ENCODE measurements around the gene ZNF789. TPM values are rescaled to one million over a fixed set of nuclear protein-coding genes. Genes with fewer than 3 reads are reported as not detected.

The ZNF789 gene
- total and polyA plus RNA-seq, 9 of the 15 experiments (the other 6 are each of a cell fraction or from before 2014, with no cell fraction given), result 6.1 to 57.0 (median 24.8) TPM

GRCh38 chr7:99514050-99514449 is 41.4 kb downstream of the ZNF789 start:
- POLR2A ChIA-PET, result interaction anchor here (0.6 to 3.7 kb wide), 4 partner anchors 7 to 91 kb away, joined by 4 to 18 read pairs (median 10); partner anchors contain the start of genes ZKSCAN5 and ZNF655
- H3K4me1 ChIP-seq (replicated peaks in 1 of 2; ENCODE audit: control insufficient read depth in 2 of 2, insufficient read depth in 2 of 2, low read length in 2 of 2), result no peaks in the 10 kb centered on the region; a peak in 1 of 5 replicates
- H3K9ac ChIP-seq (ENCODE audit: insufficient read depth in 1 of 2, low read depth in 2 of 2, low read length in 2 of 2), result no peak overlapping the region
- no TSS peak for BruUV-seq (replicated peaks)
- ATAC-seq, result no peak
- H4K20me1 ChIP-seq (replicated peaks; ENCODE audit: control insufficient read depth, insufficient read depth, low read length), result no peaks in the 10 kb centered on the region
- in situ Hi-C loops (cut with MboI), result no loop called here
- WGBS (ENCODE audit: insufficient coverage, low coverage, missing lambda C conversion rate), result 87% methylated on average over 1 of the region's 1 CpG
- H3K27ac ChIP-seq (ENCODE audit: extremely low read depth, low read depth, low read length), result no peak overlapping the region
- TF ChIP-seq JUN (IDR thresholded peaks at IDR 0.05; ENCODE audit: borderline replicate concordance, low read depth, low read length) (no peak), JUN (CRISPR knock-in tag; IDR thresholded peaks at IDR 0.05; ENCODE audit: borderline replicate concordance) (no peak), NR3C1 (CRISPR knock-in tag; IDR thresholded peaks at IDR 0.05) (no peak), ZNF263 (CRISPR knock-in tag; IDR thresholded peaks at IDR 0.05; ENCODE audit: borderline replicate concordance) (no peak), RHOXF2B (CRISPR knock-in tag; conservative IDR thresholded peaks at IDR 0.05) (no peak), NFXL1 (CRISPR knock-in tag; IDR thresholded peaks at IDR 0.05) (no peak), PCBP1 (IDR thresholded peaks at IDR 0.05; ENCODE audit: low read depth, low read length, poor library complexity, severe bottlenecking) (no peak), STAG1 (CRISPR knock-in tag; IDR thresholded peaks at IDR 0.05; ENCODE audit: borderline replicate concordance) (no peak), TBP (optimal IDR thresholded peaks at IDR 0.05; ENCODE audit: low read depth, low read length) (no peak), TAF1 (IDR thresholded peaks at IDR 0.05; ENCODE audit: control insufficient read depth, extremely low read depth, insufficient read depth, low read length, severe bottlenecking) (no peak)
- no peak for DNase-seq (ENCODE audit: extremely low read depth in 1 of 4, low spot score in 3 of 4)
- H3K4me2 ChIP-seq (ENCODE audit: insufficient read depth, low read length), result no peak overlapping the region
- H2AFZ ChIP-seq (ENCODE audit: low read depth, low read length), result no peak overlapping the region
- no peaks in the 10 kb centered on the region for H3K9me1 ChIP-seq (ENCODE audit: control insufficient read depth, insufficient read depth, low read length)
- no peaks in the 10 kb centered on the region for H3K9me3 ChIP-seq (replicated peaks; ENCODE audit: control insufficient read depth, insufficient read depth, low read depth, low read length)
- H3K36me3 ChIP-seq (ENCODE audit: control insufficient read depth, insufficient read depth, low read length), result peaks cover 56% of the 10 kb centered on the region
- H3K79me2 ChIP-seq (ENCODE audit: control insufficient read depth, insufficient read depth, low read length), result peaks cover 8% of the 10 kb centered on the region; the same call in 2 of the 3 replicates
- H3K27me3 ChIP-seq (ENCODE audit: control insufficient read depth in 2 of 2, insufficient read depth in 2 of 2, low read length in 2 of 2), result no peaks in the 10 kb centered on the region
- CTCF ChIA-PET (ENCODE audit: low intra/inter-chr PET ratio), result no interaction called here
- FAIRE-seq, result no peak
- H3K4me3 ChIP-seq, result no peak overlapping the region
- intact Hi-C loops (cut with micrococcal nuclease), result no loop called here

All from K562 (cell line).